ENCODE measurements around the gene GGA3.
"Not testable (repeated sequence)": the region's sequence is repeated elsewhere in the genome, so short reads cannot be mapped to it uniquely, and the experiment has no call there.

Gene GGA3

GRCh38 chr17:75271955-75272847 lies 10.8 kb upstream of the GGA3 start:
- peak; percentile 38 for DNase-seq (ENCODE audit: low read depth)

- peak; percentile 40 for DNase-seq (ENCODE audit: low read depth)
These were observed 10.0 kb upstream of the GGA3 start for GRCh38 chr17:75271233-75271954.

- DNase-seq (ENCODE audit: low read depth): no peak
These were observed 9.5 kb upstream of the GGA3 start, which contains the start of gene MIF4GD for GRCh38 chr17:75270966-75271232. Gene MIF4GD (minus strand): TSS chr17:75271231. CDS start chr17:75270195, 1,036 bp downstream.

- DNase-seq (ENCODE audit: low read depth): peak; percentile 36
These were observed 9.0 kb upstream of the GGA3 start for GRCh38 chr17:75270218-75270965.

- no peak for DNase-seq (ENCODE audit: low read depth)
These were observed 8.4 kb upstream of the GGA3 start for GRCh38 chr17:75269844-75270217.

GRCh38 chr17:75267411-75268232 lies 6.2 kb upstream of the GGA3 start:
- DNase-seq (ENCODE audit: low read depth): no peak

GRCh38 chr17:75267153-75267410 lies 5.7 kb upstream of the GGA3 start:
- no peak for DNase-seq (ENCODE audit: low read depth)

- no peak for DNase-seq (ENCODE audit: low read depth)
These were observed 5.1 kb upstream of the GGA3 start for GRCh38 chr17:75266316-75267152.

GRCh38 chr17:75265614-75266315 lies 4.4 kb upstream of the GGA3 start:
- DNase-seq (ENCODE audit: low read depth): no peak

- DNase-seq (ENCODE audit: low read depth): no peak
These were observed 1.6 kb upstream of the GGA3 start for GRCh38 chr17:75263055-75263454.

- DNase-seq (ENCODE audit: low read depth): no peak
These were observed 753 bp upstream of the GGA3 start for GRCh38 chr17:75262112-75262606.

- no peak for DNase-seq (ENCODE audit: low read depth)
These were observed 618 bp downstream of the GGA3 start for GRCh38 chr17:75260641-75261335.

GRCh38 chr17:75257228-75257627 lies 4.2 kb downstream of the GGA3 start:
- DNase-seq (ENCODE audit: low read depth): not testable (repeated sequence)

- not testable (repeated sequence) for DNase-seq (ENCODE audit: low read depth)
These were observed 5.3 kb downstream of the GGA3 start for GRCh38 chr17:75255954-75256698.

GRCh38 chr17:75252039-75252816 lies 9.2 kb downstream of the GGA3 start:
- DNase-seq (ENCODE audit: low read depth): no peak

GRCh38 chr17:75250009-75250471 lies 11.4 kb downstream of the GGA3 start:
- DNase-seq (ENCODE audit: low read depth): peak; percentile 77

- DNase-seq (ENCODE audit: low read depth): no peak
These were observed 11.8 kb downstream of the GGA3 start for GRCh38 chr17:75249564-75249963.

- DNase-seq (ENCODE audit: low read depth): no peak
These were observed 15.0 kb downstream of the GGA3 start for GRCh38 chr17:75246404-75246803.
